ENCODE data around the gene KLHL40.

Gene KLHL40

DNA sequence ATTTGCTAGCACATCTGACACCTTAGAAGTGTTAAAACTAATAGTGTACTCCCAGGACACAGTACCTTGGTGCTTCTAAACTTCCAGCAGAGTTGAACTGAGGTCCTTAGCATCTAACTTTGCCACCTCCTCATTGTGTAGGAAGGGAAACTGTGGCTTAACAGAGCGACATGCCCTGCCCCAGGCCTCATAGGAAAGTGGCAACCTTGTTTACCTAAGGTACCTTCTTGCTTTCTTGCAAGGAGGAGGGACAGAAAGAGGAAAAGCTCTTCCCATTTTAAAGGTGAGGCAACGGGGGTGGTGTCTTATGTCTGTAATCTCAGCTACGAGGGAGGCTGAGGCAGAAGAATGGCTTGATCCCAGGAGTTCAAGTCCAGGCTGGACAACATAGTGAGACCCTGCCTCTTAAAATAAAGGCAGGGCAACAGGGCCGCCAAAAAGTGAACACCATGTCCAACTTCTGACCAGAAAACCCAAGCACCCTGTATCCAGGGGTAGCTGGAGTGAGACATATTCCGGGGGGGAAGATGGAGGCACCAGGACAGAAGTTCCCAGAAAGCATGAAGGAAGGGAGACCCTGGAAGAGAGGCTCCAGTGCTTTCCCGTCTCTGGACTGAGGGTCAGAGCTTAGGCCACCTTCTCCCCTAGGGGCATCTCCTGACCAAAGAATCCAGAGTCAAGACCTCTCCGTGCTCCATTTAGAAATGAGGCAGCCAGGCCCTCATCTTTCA is 540 bp upstream of the KLHL40 start:
- H3K4me1 ChIP-seq (ENCODE audit: insufficient read depth, low read length): no peaks in the 10 kb centered on the region
- no peak overlapping the region for H3K4me3 ChIP-seq (ENCODE audit: low read length)
- peaks cover 7% of the 10 kb centered on the region for H3K9me3 ChIP-seq (ENCODE audit: low read length)
- no peak overlapping the region for H2AFZ ChIP-seq (ENCODE audit: low read depth, low read length)
- H3K36me3 ChIP-seq (ENCODE audit: insufficient read depth, low read length): no peaks in the 10 kb centered on the region
- H3K27me3 ChIP-seq (ENCODE audit: insufficient read depth, low read length): no peaks in the 10 kb centered on the region

DNA sequence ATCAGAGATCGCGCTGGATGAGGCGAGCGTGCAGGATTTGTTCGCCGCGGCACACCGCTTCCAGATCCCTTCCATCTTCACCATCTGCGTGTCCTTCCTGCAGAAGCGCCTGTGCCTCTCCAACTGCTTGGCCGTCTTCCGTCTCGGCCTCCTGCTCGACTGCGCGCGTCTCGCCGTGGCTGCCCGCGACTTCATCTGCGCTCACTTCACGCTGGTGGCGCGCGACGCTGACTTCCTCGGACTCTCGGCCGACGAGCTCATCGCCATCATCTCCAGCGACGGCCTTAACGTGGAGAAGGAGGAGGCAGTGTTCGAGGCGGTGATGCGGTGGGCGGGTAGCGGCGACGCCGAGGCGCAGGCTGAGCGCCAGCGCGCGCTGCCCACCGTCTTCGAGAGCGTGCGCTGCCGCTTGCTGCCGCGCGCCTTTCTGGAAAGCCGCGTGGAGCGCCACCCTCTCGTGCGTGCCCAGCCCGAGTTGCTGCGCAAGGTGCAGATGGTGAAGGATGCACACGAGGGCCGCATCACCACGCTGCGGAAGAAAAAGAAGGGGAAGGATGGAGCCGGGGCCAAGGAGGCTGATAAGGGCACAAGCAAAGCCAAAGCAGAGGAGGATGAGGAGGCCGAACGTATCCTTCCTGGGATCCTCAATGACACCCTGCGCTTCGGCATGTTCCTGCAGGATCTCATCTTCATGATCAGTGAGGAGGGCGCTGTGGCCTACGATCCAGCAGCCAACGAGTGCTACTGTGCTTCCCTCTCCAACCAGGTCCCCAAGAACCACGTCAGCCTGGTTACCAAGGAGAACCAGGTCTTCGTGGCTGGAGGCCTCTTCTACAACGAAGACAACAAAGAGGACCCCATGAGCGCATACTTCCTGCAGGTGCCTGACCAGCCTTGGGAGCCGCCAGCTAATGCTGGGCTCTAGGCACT is 819 bp downstream of the KLHL40 start:
- Histone ChIP-seq H3K9me3 (ENCODE audit: low read length) (peaks cover 7% of the 10 kb centered on the region), H2AFZ (ENCODE audit: low read depth, low read length) (no peak overlapping the region), H3K4me3 (ENCODE audit: low read length) (no peak overlapping the region), H3K36me3 (ENCODE audit: insufficient read depth, low read length) (no peaks in the 10 kb centered on the region), H3K27me3 (ENCODE audit: insufficient read depth, low read length) (no peaks in the 10 kb centered on the region), H3K4me1 (ENCODE audit: insufficient read depth, low read length) (no peaks in the 10 kb centered on the region)

DNA sequence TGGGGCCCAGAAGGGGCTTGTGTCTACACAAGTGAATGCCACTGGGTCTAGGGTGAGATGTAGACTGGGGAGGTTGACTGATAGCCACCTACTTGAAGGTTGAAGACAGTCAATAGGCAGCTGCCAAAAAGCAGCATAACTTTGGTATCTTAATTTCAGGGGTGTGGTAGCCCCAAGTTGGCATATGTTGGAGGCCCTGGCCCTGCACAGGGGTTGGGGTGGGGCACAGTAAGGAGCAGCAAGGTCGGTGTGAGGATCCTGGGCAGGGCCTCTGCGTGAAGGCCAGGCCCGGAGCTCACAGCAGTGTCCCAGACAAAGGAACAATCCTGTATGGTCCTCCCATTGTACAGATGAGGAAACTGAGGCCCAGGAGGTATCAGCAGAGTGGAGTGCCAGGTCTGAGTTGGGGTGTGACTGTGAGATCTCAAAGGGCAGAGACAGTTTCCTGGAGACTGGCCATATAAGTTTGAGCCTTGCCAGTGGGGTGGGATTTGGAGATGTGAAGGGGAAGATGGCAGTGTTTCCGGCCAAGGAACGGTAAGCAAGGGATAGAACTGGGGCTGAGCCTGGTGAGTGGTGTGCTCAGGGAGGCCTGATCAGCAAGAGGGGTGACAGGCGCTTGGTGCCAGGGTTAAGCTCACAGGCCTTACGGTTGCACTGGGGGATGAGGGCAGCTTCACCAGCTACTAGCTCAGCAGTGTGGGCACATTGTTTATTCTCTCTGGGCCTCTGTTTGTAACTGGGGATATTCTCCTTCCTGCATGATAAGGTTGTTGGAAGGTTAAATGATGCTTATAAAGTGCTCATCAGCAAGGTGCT is 1.7 kb downstream of the KLHL40 start:
- Histone ChIP-seq H3K4me1 (ENCODE audit: insufficient read depth, low read length) (no peaks in the 10 kb centered on the region), H3K27me3 (ENCODE audit: insufficient read depth, low read length) (no peaks in the 10 kb centered on the region), H3K4me3 (ENCODE audit: low read length) (no peak overlapping the region), H3K36me3 (ENCODE audit: insufficient read depth, low read length) (no peaks in the 10 kb centered on the region), H3K9me3 (ENCODE audit: low read length) (peaks cover 7% of the 10 kb centered on the region), H2AFZ (ENCODE audit: low read depth, low read length) (no peak overlapping the region)

DNA sequence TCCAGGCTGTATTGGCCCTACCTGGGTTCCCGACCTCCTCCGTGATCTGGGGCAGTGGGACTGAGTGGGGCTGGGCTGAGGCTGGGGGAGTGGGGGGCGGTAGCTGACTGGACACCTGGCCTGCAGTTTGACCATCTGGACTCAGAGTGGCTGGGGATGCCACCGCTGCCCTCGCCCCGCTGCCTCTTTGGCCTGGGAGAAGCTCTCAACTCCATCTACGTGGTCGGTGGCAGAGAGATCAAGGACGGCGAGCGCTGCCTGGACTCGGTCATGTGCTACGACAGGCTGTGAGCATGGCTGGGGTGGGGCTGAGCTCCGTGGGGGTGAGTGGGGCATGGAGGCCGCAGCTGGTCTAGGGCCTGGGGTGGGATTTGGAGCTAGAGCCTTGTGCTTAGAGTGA is 2.7 kb downstream of the KLHL40 start:
- Histone ChIP-seq H2AFZ (ENCODE audit: low read depth, low read length) (no peak overlapping the region), H3K27me3 (ENCODE audit: insufficient read depth, low read length) (no peaks in the 10 kb centered on the region), H3K9me3 (ENCODE audit: low read length) (peaks cover 7% of the 10 kb centered on the region), H3K4me3 (ENCODE audit: low read length) (no peak overlapping the region), H3K4me1 (ENCODE audit: insufficient read depth, low read length) (no peaks in the 10 kb centered on the region), H3K36me3 (ENCODE audit: insufficient read depth, low read length) (no peaks in the 10 kb centered on the region)

DNA sequence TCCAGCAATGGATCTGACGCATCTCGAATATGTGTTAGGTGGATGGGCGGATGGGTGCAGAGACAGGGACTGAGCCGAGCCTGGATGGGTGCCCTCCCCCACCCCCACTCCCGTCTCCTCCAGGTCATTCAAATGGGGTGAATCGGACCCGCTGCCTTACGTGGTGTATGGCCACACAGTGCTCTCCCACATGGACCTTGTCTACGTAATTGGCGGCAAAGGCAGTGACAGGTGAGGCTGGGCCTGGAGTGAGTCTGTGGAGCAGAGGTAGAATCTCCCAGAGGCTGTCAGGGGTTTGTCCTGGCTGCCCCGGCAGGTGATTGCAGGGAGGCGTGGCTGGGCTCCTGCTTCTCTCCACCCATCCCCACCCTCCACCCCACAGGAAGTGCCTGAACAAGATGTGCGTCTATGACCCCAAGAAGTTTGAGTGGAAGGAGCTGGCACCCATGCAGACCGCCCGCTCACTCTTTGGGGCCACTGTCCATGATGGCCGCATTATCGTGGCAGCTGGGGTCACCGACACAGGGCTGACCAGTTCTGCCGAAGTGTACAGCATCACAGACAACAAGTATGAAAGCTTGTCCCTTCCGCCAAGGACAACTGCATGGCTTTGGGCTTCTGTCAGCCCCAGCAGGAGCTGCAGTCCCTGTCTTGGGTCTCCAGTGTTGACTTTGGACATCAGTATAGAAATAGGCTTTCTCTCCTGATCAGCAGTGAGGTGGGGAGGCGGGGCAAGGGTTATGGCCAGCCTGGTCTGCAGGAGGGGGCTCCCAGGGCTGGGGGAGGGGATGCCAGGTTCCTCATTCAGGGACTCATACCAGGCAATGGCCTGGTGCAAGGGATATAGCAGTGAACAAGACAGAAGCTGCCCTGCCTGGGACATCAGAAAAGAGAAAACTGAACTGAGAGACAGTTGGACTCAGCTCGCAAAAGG is 3.4 kb downstream of the KLHL40 start:
- H3K27me3 ChIP-seq (ENCODE audit: insufficient read depth, low read length): no peaks in the 10 kb centered on the region
- no peaks in the 10 kb centered on the region for H3K36me3 ChIP-seq (ENCODE audit: insufficient read depth, low read length)
- H3K4me3 ChIP-seq (ENCODE audit: low read length): no peak overlapping the region
- no peak overlapping the region for H2AFZ ChIP-seq (ENCODE audit: low read depth, low read length)
- H3K9me3 ChIP-seq (ENCODE audit: low read length): peaks cover 7% of the 10 kb centered on the region
- no peaks in the 10 kb centered on the region for H3K4me1 ChIP-seq (ENCODE audit: insufficient read depth, low read length)

DNA sequence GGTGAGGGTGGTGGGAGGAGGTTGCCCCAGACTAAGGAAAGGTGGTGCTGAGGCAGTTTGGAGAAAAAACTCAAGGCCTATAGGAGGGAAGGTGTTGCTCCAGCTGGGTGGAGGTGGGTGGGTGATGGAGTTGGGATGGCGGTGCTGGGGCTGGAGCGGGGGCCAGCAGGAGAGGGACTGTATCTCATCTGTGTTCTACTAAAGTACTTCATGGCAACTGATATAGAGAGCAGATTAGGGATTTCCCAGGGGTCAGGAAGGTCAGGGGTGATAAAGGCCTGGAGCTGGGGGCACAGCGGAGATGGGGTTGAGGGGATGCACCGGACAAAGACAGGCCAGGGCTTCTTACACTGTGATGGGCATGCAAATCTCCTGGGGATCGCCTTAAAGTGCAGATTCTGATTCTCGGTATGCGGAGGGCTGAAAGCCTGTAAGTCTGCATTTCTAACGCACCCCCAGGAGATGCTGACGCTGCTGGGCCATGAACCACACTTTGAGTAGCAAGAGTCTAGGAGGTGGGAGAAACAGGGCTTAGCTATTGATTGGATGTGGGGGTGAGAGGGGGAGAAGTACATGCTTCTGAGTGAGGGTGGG is 4.2 kb downstream of the KLHL40 start:
- H2AFZ ChIP-seq (ENCODE audit: low read depth, low read length): no peak overlapping the region
- H3K36me3 ChIP-seq (ENCODE audit: insufficient read depth, low read length): no peaks in the 10 kb centered on the region
- no peaks in the 10 kb centered on the region for H3K4me1 ChIP-seq (ENCODE audit: insufficient read depth, low read length)
- no peaks in the 10 kb centered on the region for H3K27me3 ChIP-seq (ENCODE audit: insufficient read depth, low read length)
- H3K4me3 ChIP-seq (ENCODE audit: low read length): no peak overlapping the region
- peaks cover 7% of the 10 kb centered on the region for H3K9me3 ChIP-seq (ENCODE audit: low read length)

DNA sequence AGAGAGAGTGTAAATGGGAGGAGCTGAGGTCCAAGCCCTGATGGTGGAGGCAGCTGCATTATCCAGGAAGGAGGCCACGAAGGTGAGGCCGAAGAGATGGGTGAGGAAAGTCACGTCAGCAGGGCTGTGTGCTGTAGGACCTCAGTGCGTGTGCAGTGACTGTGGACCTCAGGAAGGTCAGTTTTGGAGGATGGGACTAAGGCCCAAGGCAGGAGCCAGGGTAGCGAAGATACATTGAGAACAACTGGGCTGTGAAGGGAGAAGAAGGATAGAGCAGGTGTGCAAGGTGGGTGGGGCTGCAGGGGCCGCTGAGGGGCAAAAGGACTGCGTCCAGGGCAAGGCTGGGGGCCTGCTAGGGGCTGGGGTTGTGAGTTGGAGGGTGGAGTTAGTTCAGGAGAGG is 4.9 kb downstream of the KLHL40 start:
- no peaks in the 10 kb centered on the region for H3K4me1 ChIP-seq (ENCODE audit: insufficient read depth, low read length)
- peaks cover 7% of the 10 kb centered on the region for H3K9me3 ChIP-seq (ENCODE audit: low read length)
- H3K36me3 ChIP-seq (ENCODE audit: insufficient read depth, low read length): no peaks in the 10 kb centered on the region
- H3K27me3 ChIP-seq (ENCODE audit: insufficient read depth, low read length): no peaks in the 10 kb centered on the region
- no peak overlapping the region for H3K4me3 ChIP-seq (ENCODE audit: low read length)
- H2AFZ ChIP-seq (ENCODE audit: low read depth, low read length): no peak overlapping the region

DNA sequence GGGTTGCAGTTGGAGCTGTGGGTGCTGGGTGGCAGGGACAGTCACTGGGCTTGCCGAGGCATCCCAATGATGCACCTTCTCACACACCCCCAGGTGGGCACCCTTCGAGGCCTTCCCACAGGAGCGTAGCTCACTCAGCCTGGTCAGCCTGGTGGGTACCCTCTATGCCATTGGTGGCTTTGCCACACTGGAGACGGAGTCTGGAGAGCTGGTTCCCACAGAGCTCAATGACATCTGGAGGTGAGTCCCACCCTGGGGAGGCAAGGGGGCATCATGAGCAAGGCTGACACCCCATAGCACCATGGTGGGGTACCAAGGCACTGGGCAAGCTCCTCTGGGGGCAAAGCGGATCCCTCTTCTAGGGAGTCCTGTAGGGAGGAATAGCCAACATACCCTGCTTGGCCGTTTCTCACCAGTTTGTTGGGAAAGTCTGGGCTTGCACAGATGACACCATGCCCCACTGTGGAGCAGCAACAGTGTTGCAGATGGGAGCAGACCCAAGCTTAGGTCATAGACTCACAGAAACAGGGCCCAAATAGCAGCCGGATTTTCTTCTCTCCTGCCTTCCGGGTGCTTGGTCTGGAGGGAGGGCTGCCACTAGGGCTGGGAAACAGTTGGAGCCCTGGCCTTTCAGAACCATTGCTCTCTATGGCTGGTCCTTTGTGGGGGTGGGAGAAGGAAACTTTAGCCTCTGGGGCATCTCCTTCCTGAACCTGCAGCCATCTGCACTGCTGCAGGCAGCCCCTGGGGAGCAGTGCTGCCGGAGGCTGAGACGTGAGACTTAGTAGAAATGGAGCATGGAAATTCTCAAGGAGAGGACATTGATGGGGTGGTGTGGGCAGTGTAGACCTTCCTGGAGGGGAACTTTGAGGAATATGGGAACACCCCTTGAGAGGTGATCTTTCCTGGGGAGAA is 5.7 kb downstream of the KLHL40 start:
- Histone ChIP-seq H3K9me3 (ENCODE audit: low read length) (peaks cover 4% of the 10 kb centered on the region), H3K4me1 (ENCODE audit: insufficient read depth, low read length) (no peaks in the 10 kb centered on the region), H3K27me3 (ENCODE audit: insufficient read depth, low read length) (peaks cover 3% of the 10 kb centered on the region), H3K4me3 (ENCODE audit: low read length) (no peak overlapping the region), H2AFZ (ENCODE audit: low read depth, low read length) (no peak overlapping the region), H3K36me3 (ENCODE audit: insufficient read depth, low read length) (no peaks in the 10 kb centered on the region)

DNA sequence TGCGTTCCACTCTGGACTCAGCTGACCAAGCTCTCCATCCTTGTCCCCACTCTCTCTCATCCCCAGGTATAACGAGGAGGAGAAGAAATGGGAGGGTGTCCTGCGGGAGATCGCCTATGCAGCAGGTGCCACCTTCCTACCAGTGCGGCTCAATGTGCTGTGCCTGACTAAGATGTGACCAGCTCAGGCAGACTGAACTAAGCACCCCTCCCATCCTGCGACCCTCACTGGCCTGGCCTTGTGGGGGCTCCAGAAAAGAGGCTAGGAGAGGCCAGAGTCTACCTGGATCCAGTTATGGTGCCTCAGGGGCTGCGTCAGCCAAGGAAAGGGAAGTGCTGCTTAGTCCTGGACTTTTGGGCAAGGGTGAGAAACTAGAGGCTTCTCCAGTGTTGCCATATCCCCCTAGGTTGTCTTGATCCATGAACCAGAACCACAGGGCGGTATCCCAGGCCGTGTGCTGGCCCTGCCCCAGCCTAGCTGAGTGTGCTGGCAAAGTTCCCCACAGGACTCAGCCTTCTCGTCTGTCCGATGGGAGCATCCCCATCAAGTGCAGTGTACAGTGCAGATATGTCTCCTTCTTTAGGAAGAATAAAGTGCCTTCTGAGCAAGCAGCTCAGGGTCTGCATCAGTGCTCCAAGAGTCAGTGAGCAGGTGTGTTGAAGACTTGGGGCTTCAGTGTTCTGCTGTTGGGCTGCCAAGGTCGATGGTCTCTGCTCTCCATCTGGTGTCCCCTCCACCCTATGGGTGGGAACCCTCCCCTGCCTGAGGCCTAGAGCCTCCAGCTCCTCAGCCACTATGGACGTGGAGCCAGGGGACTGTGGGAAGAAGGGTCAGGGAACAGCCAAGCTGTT is 6.7 kb downstream of the KLHL40 start:
- Histone ChIP-seq H2AFZ (ENCODE audit: low read depth, low read length) (no peak overlapping the region), H3K4me1 (ENCODE audit: insufficient read depth, low read length) (no peaks in the 10 kb centered on the region), H3K9me3 (ENCODE audit: low read length) (no peaks in the 10 kb centered on the region), H3K27me3 (ENCODE audit: insufficient read depth, low read length) (peaks cover 4% of the 10 kb centered on the region), H3K36me3 (ENCODE audit: insufficient read depth, low read length) (no peaks in the 10 kb centered on the region), H3K4me3 (ENCODE audit: low read length) (no peak overlapping the region)

DNA sequence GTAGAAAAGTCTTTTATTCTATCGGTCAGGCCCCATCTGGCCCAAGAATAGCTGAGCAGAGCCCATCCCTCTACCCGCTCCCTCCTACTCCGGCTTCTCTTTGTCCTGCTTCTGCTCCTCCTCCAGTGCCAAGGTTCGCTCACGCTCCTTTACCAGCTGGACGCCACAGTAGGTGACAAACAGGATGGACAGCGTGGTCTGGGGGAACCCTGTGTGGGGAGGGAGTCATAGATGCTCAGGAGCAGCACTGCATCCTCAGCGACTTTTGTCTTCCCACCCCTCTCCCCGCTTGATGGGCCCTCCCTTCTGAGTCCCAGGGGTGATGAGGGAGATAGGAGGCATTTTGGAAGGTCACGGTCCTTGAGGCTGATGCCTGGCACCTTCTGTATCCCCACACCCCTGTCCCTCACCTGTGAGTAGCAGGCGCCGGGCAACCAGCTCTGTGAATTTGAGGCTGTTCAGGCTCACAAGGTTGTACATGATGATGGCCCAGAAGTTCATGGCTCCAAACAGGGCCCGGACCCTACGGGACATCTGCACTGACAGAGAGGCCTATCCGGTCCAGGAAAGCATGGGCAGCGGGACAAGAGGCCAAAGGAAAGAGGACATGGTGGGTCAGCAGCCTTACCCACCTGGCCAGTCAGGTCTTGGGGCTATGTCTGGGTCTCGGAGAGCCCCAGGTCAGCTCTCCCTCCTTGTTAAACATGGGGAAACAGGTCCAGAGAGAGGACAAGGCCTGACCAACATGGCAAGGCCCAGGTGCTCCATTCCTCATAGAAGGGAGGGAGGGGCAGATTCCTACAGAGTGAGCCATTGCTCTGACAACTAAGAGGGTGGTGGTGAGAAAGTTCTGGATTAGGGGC is 7.6 kb downstream of the KLHL40 start:
- Histone ChIP-seq H3K36me3 (ENCODE audit: insufficient read depth, low read length) (no peaks in the 10 kb centered on the region), H2AFZ (ENCODE audit: low read depth, low read length) (no peak overlapping the region), H3K4me3 (ENCODE audit: low read length) (no peak overlapping the region), H3K27me3 (ENCODE audit: insufficient read depth, low read length) (peaks cover 10% of the 10 kb centered on the region), H3K4me1 (ENCODE audit: insufficient read depth, low read length) (no peaks in the 10 kb centered on the region), H3K9me3 (ENCODE audit: low read length) (no peaks in the 10 kb centered on the region)
